Peyer's patch (tissue), 4 donors: ENCODE measurements around the gene SLC7A14.

Experiments used
- CTCF ChIP-seq, 6 experiments: fragments of 450-650 bp in 4 of 6; fragments of 200-600 bp in 2 of 6; sonication (generic) in 1 of 6; IDR thresholded peaks; one replicate each; pipeline ENCODE4 v1.5.1; 2017 to 2019; ENCODE audit warnings: antibody characterized with exemption in 6 of 6, mild to moderate bottlenecking in 3 of 6, moderate library complexity in 1 of 6
- POLR2A ChIP-seq, 2 donors: fragments of 450-650 bp; IDR thresholded peaks; one replicate each; pipeline ENCODE4 v1.5.1; 2017; ENCODE audit warnings: antibody characterized with exemption in 2 of 2, mild to moderate bottlenecking in 2 of 2, moderate library complexity in 2 of 2

GRCh38 chr3:170437176-170437575, 148.7 kb downstream of the SLC7A14 start:
- no peak for TF ChIP-seq CTCF (IDR thresholded peaks at IDR 0.05)
- no peak for TF ChIP-seq POLR2A (IDR thresholded peaks at IDR 0.05)
